Body of pancreas (tissue), 4 donors: ENCODE results near the gene PLCB3.

Source experiments
- POLR2A ChIP-seq, 3 donors: fragments of 450-650 bp; IDR thresholded peaks; one replicate each; pipeline ENCODE4 v1.6.1; 2016; ENCODE audit warnings: antibody characterized with exemption in 3 of 3, mild to moderate bottlenecking in 2 of 3
- TF ChIP-seq, protein P1 (sequence below), 7 experiments: fragments of 450-650 bp in 4 of 7; fragments of 200-600 bp in 3 of 7; sonication (generic) in 3 of 7; IDR thresholded peaks; one replicate each; pipeline ENCODE4 v1.5.1; 2016 to 2019; ENCODE audit warnings: antibody characterized with exemption in 7 of 7

DNA sequence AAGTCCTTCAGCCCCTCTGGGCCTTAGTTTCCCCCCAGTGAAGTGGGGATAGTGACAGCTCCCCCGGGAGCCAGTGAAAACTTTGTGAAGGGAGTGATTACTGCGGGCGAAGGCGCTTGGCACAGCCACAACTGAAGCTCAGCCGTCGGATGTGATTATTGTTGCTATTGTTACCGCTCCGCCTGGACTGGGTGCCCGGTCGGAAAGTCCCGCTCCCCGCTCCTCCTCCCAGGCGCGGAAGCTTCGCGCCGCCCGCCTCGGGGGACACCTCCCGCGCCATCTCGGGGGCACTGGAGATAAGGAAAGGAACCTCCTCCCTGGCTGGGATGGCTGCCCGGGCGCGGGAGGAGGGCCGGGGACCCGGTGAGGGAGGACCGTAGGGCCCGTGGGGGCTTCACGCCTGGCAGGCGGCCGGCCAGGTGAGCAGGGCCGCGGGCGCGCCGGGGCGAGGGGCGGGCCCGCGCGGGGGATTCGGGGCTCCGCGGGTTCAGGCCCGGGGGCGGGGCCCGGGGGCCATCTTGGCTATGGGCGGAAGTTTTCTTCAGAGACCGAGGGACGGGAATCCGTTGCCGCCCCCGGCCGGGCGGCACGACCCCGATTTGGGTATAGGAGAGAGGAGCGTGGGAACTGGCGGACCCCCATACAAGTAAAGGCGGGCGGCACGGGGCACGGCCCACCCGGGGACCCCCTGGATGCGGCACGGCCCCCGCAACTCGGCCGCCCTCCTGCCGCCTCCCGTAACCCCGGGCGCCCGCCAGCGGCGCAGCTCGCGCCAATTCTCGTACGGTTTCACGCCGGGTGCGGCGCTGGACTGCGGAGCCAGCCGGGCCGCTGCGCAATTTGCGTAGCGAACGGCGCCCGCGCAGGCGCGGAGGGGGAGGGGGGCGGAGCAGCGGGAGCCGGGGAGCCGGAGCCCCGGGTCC is 33.9 kb downstream of the PLCB3 start, which contains the start of gene GPR137:
- TF ChIP-seq, protein P1, sequence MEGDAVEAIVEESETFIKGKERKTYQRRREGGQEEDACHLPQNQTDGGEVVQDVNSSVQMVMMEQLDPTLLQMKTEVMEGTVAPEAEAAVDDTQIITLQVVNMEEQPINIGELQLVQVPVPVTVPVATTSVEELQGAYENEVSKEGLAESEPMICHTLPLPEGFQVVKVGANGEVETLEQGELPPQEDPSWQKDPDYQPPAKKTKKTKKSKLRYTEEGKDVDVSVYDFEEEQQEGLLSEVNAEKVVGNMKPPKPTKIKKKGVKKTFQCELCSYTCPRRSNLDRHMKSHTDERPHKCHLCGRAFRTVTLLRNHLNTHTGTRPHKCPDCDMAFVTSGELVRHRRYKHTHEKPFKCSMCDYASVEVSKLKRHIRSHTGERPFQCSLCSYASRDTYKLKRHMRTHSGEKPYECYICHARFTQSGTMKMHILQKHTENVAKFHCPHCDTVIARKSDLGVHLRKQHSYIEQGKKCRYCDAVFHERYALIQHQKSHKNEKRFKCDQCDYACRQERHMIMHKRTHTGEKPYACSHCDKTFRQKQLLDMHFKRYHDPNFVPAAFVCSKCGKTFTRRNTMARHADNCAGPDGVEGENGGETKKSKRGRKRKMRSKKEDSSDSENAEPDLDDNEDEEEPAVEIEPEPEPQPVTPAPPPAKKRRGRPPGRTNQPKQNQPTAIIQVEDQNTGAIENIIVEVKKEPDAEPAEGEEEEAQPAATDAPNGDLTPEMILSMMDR (IDR thresholded peaks at IDR 0.05): peak in 1 of 7 experiments; percentile 25
- TF ChIP-seq POLR2A (IDR thresholded peaks at IDR 0.05): peak in 2 of 3 donors; percentile 19 to 45
